ENCODE data around the gene TTLL4.

TTLL4 gene

DNA sequence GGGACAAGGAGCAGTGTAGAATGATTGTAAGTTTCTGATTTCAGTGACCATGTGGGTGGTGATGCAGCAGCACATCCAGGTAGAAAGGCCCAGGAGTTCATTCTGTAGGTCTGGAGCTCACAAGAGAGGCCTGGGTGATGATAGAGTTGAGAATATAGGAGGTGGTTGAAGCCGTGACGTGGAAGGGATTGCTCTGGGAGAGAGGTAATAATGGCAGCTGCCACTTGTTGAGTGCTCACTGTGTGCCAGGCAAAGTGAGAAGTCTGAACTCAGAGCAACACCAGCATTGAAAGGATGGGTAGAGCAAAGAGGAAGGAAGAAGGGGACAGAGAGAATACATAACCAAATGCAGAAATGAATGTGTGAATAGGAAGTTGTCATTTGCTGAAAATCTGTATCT is 3.3 kb downstream of the TTLL4 start:
- no peak for DNase-seq (ENCODE audit: low spot score)

- peak; percentile 87 for DNase-seq (ENCODE audit: low spot score)
Observed at GRCh38 chr2:218716070-218716469, 5.4 kb downstream of the TTLL4 start.

GRCh38 chr2:218717262-218717661 is 6.6 kb downstream of the TTLL4 start:
- no peak for DNase-seq (ENCODE audit: low spot score)

DNA sequence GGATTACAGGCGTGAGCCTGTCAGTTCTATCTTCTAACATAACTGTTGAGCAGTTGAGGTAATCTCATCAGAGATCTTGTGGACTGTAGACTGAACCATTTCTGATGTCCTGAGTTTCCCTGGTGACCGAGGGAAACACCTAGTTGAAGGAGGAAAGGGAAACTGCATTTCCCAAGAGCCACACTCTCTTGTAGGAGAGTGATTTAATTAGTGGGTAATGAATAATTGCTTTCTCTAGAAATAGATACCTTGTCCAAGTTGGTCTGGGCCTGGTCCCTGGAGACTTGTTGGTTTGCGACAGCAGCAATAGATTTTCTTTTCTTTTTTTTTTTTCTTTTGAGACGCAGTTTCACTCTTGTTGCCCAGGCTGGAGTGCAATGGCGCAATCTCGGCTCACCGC is 7.4 kb downstream of the TTLL4 start:
- DNase-seq (ENCODE audit: low spot score) = no peak

- no peak for DNase-seq (ENCODE audit: low spot score)
Observed at GRCh38 chr2:218719457-218719856, 8.8 kb downstream of the TTLL4 start.

GRCh38 chr2:218720048-218721041 is 9.7 kb downstream of the TTLL4 start:
- DNase-seq (ENCODE audit: low spot score) = no peak

DNA sequence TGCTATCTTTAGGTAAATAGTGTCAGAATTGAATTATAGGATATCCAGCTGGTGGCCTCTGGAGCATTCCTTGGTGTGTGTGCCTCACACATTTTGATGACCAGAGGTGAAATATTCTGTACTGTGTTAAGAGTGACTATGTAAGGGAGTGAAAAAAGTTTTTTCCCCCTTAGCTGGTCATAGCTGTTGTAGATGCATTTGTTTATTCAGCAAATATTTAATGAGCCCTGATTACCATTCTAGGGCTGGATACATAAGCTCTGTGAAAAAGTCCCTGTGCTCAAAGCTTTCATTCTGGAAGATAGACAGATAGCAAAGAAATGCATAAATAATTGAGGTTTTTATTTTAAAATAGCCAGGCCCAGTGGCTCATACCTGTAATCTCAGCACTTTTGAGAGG is 10.9 kb downstream of the TTLL4 start:
- DNase-seq (ENCODE audit: low spot score) = no peak

- DNase-seq (ENCODE audit: low spot score) = no peak
Observed at GRCh38 chr2:218721934-218722333, 11.3 kb downstream of the TTLL4 start.

DNA sequence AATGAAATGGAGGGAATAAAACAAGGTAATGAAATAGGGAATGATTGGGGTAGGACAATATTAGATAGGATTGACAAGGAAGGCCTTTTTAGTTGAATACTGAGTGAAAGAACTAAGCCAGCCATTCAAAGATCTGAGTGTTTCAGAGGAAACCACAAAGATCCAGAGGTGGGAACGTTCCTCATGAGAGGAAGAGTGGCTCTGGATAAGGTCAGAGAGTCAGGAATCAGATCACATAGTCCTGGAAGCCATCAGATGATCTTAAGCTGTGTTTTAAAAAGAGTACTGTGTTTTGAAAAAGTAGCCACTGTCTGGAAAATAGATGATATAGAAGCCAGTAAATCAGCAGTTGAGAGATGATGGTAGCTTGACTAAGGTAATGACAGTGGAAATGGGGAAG is 11.8 kb downstream of the TTLL4 start:
- DNase-seq (ENCODE audit: low spot score) = no peak

- no peak for DNase-seq (ENCODE audit: low spot score)
Observed at GRCh38 chr2:218722876-218723785, 12.5 kb downstream of the TTLL4 start.

DNA sequence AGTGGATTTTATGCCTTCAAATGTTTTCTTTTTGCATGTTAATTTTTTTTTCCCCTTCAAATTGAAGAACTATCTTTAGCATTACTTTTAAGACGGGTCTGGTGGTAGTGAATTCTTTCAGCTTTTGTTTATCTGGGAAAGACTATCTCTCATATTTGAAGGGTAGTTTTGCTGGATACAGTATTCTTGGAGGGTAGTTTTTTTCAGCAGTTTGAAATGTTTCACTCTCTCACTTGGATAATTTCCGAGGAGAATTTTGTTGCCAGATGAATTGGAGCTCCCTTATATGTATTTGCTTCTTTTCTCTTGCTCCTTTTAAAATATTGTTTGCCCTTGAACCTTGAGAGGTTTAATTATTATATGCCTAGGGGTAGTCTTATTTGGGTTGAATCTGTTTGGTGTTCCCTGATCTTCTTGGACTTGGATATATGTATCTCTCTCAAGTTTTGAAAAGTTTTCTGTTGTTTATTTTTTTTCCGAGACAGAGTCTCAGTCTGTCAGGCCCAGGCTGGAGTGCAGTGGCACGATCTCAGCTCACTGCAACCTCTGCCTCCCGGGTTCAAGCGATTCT is 15.5 kb downstream of the TTLL4 start:
- no peak for DNase-seq (ENCODE audit: low spot score)

GRCh38 chr2:218727502-218728165 is 17.0 kb downstream of the TTLL4 start:
- no peak for DNase-seq (ENCODE audit: low spot score)

GRCh38 chr2:218729640-218730039 is 19.0 kb downstream of the TTLL4 start:
- DNase-seq (ENCODE audit: low spot score) = no peak

DNA sequence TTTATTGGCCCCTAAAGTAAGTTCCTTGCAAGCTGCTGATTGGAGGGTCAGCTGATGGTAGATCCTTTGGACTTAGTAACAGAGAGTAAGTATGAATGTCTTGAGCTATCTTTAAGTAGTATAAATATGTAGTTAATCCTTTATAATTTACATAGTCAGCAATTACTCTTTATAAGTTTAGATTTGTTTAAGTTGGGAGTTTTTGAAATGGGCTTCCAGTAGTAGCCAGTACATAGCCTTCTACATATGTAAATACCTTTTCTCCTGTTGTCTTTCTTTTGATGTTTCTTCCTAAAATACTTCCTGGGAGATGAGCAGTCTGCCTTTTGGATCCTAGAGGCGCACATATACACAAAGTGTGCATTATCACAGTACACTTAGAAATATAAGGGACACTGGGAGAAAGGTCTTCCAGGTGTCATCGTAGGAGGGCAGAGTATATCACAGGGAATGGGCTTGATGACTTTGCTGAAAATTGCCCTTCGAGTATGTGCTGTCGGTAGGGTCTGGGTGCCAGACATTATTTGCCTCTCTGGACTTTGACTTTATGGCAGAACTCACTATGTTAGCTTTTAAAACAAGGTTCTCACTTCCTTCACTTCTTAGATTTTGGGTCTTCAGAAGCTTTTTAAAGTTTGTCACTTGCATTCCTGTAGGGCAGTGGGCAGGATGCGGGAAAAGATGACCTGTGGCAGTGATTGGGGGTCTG is 21.6 kb downstream of the TTLL4 start:
- no peak for DNase-seq (ENCODE audit: low spot score)

DNA sequence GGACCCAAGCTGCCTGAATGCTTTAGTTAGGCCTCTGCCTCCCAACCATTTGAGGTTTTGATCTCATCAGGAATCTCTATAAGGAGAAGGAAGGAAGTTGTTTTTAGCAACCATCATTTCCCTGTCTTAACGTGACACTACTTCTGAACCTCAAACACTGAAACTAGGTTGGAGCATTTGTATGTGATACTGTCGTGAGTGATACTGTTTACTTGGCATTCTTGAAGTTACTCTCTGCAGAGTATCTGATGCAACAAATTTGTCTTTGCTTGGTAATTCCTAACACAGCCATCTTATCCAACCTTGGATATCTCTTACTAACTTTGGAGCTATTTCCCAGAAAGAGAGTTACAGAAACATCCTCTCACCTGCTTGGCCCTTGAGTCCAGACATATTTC is 22.1 kb downstream of the TTLL4 start:
- no peak for DNase-seq (ENCODE audit: low spot score)

DNA sequence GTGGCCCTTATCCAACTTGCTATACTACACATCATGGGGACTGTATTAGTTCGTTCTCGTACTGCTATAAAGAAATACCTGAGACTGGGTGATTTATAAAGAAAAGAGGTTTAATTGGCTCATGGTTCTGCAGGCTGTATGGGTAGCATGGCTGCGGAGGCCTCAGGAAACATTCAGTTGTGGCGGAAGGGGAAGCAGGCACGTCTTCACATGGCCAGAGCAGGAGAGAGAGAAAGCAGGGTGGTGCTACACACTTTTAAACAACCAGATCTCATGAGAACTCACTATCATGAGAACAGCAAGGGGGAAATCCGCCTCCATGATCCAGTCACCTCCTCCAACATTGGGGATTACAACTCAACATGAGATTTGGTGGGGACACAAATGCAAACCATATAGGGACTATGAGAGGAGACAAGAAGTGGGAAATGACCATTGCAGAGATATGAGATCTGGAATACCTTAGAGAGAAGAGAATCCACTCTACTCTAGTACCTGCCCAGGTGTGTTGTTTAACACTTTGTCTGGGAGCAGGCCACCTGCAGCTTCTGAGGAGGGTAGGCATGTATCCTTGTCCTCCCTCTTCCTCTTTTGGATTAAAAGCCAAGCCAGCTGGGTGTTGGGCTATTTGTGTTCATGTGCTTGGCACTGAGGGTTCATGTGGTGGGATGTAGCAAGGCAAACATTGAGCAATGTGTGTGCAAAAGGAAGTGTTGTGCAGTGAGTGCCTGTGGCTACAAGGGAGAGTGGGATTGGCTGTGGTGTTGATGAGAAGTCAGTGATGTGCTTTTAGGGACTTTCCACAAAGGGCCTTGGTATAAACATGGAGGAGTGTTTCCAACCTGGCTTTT is 22.8 kb downstream of the TTLL4 start:
- DNase-seq (ENCODE audit: low spot score) = peak; percentile 63

- no peak for DNase-seq (ENCODE audit: low spot score)
Observed at GRCh38 chr2:218734190-218734975, 23.7 kb downstream of the TTLL4 start.

DNA sequence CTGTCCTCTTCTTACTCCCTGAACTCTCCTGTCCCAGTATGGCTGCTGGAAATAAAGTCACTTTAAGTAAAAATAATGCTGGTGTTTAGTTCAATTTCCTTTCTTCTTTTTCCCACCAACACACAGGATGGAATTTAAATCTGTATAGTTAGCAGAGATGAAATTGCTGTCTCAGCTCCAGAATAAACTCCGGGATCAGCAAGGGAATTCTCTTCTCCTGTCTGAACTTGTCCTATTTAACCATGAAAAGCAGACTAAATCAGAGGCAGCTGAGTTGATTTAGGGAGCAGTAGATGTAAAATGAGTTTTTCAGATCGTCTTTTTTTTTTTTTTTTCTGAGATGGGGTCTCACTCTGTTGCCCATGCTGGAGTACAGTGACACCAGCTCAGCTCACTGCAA is 25.9 kb downstream of the TTLL4 start:
- no peak for DNase-seq (ENCODE audit: low spot score)

GRCh38 chr2:218743068-218743467 is 32.4 kb downstream of the TTLL4 start:
- DNase-seq (ENCODE audit: low spot score) = no peak
